Dermis microvascular lymphatic vessel endothelial cell (primary cell): ENCODE data around the gene KCNK7. TPM values are rescaled to one million over a fixed set of nuclear protein-coding genes. Genes with fewer than 3 reads are reported as not detected.

Experiments used
- DNase-seq, 2 donors: peaks; one replicate each; pipeline versions ENCODE4 v3.0.0 to v3.0.0-alpha.2; 2010; ENCODE audit warnings: low read depth in 2 of 2
- total RNA-seq: library from RNA; depleted of rRNA; stranded (reverse); fragments of >200 nt; gene quantifications from 2 replicates; pipeline ENCODE4 v1.2.1, GENCODE V29; 2014

The KCNK7 gene
- total RNA-seq, 1 donor from 2014 or later = under 0.01 TPM

DNA sequence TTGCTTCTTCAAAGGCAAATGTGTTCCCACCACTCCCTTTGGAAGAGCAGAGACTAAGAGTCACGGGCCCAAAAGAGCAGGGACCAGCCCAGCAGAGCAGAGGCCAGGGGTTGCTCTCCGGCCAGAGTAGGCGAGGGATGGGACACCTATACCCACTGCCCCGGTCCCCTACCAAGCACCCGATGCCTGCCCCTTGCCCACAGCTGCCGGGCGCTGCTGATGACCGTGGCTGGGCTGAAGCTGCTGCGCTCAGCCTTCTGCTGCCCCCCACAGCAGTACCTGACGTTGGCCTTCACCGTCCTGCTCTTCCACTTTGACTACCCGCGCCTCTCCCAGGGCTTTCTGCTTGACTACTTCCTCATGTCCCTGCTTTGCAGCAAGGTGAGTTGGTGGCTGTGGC lies 31.6 kb upstream of the KCNK7 start:
- no peak for DNase-seq

DNA sequence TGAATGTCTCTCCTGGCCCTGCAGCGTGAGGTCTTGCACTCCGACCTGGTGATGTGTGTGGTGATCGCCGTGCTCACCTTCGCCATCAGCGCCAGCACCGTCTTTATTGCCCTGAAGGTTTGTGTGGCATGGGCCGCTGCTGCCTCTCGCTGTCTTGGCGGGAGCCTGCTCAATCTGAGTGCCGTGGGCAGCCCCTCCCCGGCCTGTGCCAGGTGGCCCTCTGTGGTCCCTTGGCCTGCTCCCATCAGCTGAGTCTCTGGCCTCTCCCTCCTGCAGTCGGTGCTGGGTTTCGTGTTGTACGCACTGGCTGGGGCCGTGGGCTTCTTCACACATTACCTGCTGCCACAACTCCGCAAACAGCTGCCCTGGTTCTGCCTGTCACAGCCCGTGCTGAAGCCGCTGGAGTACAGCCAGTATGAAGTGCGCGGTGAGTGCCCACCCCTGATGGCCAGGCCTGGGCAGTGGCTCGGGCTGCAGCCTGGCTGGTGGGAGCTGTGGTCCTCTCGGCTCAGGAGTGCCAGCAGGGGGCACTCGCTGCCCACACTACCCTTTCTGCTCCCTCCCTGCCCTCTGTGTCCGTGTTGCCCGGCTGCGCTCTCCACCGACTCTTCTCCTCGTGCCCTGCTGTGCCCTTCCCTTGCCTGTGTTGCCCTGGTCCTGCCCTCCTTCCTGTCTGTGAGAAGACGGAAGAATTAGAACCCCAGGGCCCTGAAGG lies 30.2 kb upstream of the KCNK7 start:
- DNase-seq = peak; percentile 50 to 77

DNA sequence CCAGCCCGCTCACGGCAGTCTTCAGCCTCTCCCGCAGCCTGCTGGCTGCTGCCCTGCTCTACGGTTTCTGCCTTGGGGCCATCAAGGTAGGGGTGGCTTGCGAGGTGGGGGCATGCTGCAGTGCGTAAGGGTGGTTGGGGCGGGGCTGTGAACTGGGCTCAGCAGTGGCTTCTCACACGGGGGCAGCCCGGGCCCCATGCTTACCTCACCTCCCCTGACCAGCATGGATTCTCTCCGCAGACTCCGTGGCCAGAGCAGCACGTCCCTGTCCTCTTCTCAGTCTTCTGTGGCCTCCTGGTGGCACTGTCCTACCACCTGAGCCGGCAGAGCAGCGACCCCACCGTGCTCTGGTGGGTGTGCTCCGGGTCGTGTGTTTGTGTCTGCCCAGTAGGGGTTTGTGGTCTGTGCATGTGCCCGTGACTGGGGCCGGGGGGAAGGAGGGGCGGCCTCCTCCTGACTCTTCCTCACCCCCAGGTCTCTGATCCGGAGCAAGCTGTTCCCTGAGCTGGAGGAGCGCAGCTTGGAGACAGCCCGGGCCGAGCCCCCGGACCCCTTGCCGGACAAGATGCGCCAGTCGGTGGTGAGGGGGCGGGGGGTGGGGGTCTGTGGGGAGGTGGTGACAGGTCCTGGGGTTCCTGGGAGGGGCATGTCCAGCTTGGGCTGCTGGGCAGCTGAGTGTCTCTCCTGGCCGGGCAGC lies 29.5 kb upstream of the KCNK7 start:
- no peak for DNase-seq

DNA sequence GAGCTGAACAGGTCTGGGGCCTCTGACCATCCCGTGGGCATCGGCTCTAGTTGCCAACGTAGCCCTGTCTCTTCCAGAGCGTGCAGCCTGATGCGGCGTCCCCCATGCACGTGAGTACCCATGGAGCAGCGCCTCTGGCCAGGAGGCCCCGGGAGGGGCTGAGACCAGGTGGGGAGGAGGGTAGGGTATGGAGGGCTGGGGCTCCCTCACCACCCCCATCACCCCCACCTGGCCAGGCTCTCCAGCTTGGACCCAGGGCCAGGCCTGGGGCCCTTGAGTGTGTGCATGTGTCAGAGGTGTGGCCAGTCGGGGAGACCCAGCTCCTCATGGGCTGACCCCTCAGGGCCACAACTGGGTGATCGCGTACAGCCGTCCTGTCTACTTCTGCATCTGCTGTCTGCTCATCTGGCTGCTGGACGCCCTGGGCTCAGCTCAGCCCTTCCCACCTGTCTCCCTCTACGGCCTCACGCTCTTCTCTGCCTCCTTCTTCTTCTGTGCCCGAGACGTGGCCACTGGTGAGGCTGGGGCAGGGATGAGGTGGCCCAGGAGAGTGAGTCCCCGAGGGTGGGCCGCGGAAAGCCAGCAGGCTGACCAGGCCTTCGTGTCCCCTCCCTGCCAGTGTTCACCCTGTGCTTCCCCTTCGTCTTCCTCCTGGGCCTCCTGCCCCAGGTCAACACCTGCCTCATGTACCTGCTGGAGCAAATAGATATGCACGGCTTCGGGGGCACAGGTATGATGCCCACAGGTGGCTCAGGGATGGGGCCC lies 28.4 kb upstream of the KCNK7 start:
- no peak for DNase-seq

DNA sequence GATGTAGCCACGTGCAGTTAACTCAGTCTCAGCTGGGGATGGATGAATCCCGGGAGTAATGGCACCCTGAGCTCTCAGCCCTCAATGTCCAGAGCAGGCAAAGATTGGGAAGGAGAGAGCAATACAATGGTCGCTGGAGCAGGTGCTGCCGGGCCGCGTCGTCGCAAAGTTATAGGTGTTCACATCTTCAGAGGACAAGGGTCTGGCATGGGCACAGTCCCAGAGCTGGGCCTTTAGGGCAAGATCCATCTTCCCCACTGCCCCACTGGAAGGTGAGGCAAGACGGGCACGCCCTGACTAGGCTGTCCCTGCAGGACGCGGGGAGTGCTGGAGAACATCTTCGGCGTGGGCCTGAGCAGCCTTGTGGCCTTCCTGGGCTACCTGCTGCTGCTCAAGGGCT lies 27.6 kb upstream of the KCNK7 start:
- DNase-seq = no peak

DNA sequence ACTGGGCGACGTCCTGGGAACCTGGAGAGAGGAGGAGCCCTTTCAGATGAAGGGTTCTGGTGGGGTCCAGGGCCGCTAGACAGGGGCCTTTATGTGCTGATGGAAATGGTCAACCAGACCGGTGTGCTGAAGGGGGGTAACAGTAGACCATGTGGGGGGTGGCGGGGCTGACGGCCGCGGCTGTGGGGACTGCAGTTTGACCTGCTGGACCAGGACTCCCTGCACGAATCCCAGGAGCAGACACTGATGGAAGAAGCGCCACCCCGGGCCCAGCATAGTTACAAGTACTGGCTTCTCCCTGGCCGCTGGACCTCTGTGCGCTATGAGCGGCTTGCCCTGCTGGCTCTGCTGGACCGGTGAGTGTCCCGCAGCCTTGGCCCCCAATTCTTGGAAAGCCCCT lies 26.4 kb upstream of the KCNK7 start:
- DNase-seq = no peak

DNA sequence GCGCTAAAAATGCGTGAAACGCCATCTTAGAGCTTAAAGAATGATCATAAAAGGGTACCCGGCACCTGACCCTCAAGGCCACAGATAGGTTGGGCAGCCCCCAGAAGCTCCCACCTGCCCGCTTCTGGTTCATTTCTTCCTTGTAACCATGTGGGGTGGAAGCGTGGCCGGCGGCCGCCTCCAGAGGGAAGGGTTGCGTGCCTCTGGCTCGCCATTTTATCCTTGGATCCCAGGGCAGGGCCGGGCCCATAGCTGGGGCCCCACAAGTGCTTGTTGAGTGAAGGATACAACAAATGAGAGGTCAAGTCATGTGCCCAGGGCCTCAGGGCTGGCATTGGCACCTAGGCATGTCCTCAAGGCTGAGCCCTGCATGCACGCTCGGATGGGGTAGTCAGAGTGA lies 25.9 kb upstream of the KCNK7 start:
- DNase-seq = no peak

DNA sequence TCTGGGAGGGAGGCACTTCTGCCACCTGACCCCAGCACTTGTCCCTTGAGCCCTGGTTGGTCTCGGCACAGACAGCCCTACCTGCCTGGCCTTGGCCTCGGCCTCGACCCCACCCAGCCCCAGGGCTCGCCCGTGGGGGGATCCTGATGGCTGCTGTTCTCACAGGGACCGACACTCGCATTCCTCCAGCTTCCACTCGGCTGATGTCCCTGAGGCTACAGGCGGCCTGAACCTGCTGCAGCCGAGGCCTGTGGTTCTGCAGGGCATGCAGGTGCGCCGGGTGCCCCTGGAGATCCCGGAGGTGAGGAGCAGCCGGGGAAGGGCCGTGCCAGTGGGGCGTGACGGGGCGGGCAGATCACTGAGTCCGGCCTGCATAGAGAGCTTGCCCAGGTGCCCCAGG lies 25.1 kb upstream of the KCNK7 start:
- DNase-seq = no peak

DNA sequence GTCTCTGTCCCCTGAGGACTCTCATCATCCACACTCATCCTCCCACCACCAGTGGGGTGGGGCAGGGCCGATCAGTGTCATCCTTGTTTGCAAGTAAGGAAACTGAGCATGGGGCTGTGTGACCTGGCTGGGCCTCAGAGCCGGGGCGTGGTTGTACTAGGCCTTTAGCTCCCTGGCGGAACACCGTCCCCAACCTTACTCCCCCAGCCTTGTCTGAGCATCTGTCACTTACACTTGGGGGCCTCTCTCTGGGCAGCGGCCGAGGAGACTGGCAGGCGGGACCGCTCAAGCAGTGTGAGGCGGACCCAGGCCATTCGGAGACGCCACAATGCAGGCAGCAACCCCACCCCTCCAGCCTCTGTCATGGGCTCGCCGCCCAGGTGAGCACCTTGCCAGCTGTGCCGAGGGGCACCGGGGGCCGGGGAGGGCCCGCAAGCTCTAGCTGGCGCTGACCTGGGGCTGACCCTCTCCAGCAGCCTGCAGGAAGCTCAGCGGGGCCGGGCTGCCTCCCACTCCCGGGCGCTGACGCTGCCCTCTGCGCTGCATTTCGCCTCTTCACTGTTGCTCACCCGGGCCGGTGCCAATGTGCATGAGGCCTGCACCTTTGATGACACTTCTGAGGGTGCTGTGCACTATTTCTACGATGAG lies 23.8 kb upstream of the KCNK7 start:
- DNase-seq = no peak

DNA sequence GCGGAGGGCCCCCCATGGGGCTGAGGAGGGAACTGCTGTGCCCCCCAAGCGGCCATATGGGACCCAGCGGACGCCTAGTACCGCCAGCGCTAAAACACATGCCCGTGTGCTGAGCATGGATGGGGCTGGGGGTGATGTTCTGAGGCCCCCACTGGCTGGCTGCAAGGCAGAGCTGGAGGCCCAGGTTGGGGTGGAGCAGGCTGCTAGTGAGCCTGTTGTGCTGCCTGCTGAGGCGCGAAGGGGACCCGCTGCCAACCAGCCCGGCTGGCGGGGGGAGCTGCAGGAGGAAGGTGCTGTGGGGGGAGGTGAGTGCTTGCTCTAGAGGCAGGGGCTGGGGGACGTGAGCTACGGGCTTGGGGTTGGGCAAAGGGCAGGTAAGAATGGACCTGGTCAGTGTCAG lies 23.2 kb upstream of the KCNK7 start:
- no peak for DNase-seq

DNA sequence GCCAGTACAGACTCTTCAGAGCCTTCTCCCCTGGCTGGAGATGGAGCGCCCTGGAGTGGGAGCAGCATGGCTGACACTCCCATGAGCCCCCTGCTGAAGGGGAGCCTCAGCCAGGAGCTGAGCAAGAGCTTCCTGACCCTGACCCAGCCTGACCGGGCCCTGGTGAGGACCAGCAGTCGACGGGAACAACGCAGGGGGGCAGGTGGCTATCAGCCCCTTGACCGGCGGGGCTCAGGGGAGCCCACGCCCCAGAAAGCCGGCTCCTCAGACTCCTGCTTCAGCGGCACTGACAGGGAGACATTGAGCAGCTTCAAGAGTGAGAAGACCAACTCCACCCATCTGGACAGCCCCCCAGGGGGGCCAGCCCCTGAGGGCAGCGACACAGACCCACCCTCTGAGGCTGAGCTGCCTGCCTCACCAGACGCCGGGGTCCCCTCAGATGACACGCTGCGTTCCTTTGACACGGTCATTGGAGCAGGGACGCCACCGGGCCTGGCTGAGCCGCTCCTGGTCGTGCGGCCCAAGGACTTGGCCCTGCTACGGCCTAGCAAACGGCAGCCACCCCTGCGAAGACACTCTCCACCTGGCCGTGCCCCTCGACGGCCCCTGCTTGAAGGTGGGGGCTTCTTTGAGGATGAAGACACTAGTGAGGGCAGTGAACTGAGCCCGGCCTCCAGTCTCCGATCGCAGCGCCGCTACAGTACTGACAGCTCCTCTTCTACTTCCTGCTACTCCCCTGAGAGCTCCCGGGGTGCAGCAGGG lies 22.6 kb upstream of the KCNK7 start:
- DNase-seq = no peak

DNA sequence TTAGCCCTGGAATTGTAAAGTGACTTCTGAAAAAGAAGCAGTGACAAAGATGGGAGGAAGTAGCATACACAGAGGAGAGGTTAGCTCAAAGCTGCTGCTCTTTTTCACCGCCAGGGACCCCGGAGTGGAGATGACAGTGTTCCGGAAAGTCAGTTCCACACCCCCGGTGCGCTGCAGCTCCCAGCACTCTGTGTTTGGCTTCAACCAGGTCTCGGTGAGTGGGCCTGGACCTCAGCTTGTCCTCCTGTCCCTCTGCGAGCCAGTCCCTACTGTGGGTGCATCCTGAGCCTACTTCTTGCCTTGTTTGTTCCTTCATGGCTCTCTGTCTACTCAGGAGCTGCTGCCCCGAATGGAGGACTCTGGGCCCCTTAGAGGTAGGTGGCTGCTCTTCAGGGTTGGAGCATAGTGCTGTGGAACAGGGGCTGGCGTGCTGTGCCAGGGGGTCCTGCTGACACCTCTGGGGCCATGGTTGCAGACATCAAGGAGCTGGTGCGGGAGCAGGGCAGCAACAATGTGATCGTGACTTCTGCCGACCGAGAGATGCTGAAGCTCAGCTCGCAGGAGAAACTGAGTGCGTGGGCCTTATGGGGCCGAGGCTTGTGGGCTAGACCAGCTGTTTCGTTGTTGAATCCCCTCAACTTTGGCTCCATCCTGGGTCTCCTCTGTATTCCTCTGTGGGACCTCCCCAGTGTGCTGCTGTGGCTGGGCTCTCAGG lies 21.7 kb upstream of the KCNK7 start:
- DNase-seq = no peak

DNA sequence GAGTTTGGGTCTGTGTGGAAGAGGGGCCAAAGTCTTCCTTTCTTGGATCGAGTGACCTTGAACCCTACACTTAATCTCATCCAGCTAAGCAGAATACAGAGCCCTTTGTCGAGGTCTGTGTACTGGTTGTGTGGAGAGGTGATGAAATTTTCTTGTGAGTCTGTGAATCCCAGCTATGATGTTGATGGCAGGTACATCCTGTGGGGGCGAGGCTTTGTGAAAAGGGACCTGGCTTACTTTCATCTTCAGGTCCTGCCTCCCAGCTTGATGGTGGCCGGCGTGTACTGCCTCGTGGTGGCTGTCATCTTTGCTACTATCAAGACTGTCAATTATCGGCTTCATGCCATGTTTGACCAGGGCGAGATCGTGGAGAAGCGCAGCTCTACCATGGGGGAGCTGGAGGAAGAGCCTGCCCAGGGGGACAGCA lies 21.0 kb upstream of the KCNK7 start:
- DNase-seq = no peak

DNA sequence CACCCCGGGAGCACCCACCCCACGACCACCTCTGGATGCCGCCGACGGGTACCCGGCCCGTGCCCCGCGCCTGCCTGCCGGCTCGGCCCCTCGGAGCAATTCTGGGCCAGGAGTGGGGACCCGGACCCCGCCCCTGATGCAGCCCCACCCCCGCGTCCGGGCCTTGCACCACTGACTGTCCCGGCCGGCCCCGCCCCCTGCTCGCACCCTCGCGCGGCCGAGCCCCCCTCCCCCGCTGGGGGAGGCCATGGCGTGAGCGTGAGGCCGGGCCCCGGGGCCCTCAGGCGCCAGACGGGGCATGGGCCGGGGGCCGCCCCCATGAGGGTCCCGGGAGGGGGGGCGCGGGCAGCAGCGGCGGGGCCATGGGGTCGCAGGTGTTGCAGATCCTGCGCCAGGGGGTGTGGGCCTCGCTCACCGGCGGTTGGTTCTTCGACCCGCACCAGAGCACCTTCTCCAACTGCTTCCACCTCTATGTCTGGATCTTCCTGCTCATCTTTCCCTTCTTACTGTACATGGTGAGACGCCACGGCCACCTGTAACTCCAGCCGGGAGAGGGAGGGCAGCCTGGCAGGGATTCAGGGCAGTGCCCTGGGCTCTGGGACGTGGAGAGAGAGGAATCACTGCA lies 20.5 kb upstream of the KCNK7 start:
- DNase-seq = peak in 1 of 2 donors; percentile 49

DNA sequence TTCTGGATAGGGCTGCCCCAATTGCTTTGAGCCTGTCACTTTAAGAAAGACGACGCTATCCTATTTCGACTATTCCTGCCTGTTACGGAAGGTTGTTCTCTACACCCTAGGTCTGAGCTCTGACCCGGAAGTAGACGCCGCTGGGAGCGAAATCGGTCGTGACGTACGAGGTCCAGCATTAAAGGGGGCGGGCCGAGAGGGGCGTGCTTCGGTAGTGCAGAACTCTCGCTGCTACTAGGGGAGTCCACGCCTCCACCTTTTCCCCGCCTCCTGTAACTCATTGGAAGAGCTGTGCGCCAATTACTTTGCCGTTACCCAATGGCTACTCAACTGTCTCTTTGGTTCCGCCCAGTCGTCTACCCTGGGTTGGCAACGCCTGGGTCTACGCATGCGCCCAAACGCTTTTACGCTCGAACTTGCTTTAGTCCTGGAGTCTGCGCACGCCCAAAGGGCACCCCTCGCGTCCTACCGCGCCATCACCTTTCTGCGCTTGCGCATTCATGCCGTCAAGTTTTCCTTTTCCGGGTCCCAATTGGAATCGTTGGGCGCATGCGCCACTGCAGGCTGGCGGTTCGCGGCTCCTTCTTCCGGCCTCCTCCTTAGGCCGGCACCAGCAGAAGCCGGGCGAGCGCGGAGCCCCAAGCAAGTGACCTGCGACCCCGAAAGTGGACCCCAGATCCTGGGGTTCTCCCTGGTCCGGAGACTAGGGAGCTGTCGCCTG lies 19.8 kb upstream of the KCNK7 start, which contains the start of gene PCNX3:
Gene PCNX3, plus strand, starts transcription at position 548 of the 721 bp plus-strand sequence. CDS start 536 bp downstream, outside the sequence.
- peak; percentile 100 for DNase-seq

DNA sequence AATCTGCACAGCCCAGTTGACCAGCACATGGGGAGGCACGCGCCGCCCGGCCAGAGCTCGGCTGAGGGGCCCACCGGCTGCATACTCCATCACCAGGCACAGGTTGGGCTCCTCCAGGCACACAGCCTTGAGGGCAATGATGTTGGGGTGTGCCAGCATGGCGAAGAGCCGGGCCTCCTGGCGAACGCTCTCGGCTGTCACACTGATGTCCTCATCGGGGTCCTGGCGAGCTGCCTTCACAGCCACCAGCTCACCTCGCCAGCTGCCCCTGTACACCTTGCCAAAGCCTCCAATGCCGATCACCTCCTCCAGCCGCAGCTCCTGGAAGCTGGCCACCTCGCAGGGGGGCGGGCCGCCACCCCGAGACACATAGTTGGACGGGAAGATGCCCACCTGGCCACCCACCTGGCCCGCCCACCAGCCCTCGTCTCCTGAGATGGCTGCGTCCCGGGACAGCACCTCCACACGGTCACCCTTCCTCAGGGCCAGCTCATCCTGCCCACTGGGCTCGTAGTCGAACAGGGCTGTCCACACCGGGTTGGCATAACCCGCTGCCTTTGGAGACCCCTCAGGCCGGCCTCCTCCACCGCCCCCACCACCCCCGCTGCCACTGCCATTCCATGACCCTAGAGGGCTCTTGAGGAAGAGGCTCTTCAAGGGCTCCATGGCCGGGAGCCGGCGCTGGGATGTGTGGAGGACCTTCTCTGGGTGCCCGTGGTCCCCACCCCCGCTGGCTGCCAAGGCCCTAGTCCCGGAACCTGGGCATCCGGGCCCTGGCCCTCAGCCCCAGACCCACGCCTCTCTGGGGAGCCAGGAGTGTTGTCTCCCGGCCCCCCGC lies 17.7 kb upstream of the KCNK7 start:
- DNase-seq = no peak

DNA sequence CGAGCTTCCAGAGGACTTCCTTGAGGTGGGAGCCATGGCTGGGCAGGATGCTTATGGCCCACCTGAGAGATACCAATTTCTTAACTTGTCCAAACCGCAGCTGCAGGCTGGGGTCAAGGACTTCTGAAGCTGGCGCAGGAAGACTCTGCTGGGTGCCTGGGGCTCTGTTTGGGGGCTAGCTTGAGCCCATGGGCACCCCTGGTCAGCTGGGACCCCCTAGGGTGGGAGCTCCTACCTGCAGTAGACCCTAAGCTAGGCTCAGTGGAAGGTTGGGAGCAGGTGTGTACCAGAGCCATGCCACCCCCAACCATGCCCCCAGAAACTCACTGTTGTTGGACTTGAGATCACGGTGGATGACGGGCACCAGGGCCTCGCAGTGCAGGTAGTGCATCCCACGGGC lies 17.1 kb upstream of the KCNK7 start:
- no peak for DNase-seq
